NB4 (cell line): ENCODE measurements around the gene CKS1B.

ENCODE experiments used
- CTCF ChIP-seq: IDR thresholded peaks from one replicate; pipeline ENCODE4 v1.5.1; 2012; ENCODE audit warnings: low read depth, low read length
- POLR2A ChIP-seq: IDR thresholded peaks from 2 replicates; pipeline ENCODE4 v1.6.1; 2011; ENCODE audit warnings: mild to moderate bottlenecking; ENCODE audit not compliant: insufficient read length; ENCODE audit errors: extremely low read depth

- TF ChIP-seq CTCF (no peak), POLR2A (no peak)
Observed at GRCh38 chr1:154945962-154946850, 28.3 kb upstream of the CKS1B start.
